NB4 (cell line): Measurements from ENCODE around the gene PDE3B.

ENCODE experiments used
- CTCF ChIP-seq: IDR thresholded peaks from one replicate; pipeline ENCODE4 v1.5.1; 2012; ENCODE audit warnings: low read depth, low read length
- MAX ChIP-seq: IDR thresholded peaks from 2 replicates; pipeline ENCODE4 v1.6.1; 2011; ENCODE audit warnings: low read depth, low read length
- MYC ChIP-seq: IDR thresholded peaks from 2 replicates; pipeline ENCODE4 v1.6.1; 2011; ENCODE audit warnings: low read depth, low read length
- POLR2A ChIP-seq: IDR thresholded peaks from 2 replicates; pipeline ENCODE4 v1.6.1; 2011; ENCODE audit warnings: mild to moderate bottlenecking; ENCODE audit not compliant: insufficient read length; ENCODE audit errors: extremely low read depth

GRCh38 chr11:14657841-14658240 is 14.2 kb downstream of the PDE3B start:
- TF ChIP-seq CTCF (no peak), POLR2A (no peak), MAX (no peak), MYC (no peak)
